ENCODE measurements around the gene CDC5L.

The CDC5L gene

DNA sequence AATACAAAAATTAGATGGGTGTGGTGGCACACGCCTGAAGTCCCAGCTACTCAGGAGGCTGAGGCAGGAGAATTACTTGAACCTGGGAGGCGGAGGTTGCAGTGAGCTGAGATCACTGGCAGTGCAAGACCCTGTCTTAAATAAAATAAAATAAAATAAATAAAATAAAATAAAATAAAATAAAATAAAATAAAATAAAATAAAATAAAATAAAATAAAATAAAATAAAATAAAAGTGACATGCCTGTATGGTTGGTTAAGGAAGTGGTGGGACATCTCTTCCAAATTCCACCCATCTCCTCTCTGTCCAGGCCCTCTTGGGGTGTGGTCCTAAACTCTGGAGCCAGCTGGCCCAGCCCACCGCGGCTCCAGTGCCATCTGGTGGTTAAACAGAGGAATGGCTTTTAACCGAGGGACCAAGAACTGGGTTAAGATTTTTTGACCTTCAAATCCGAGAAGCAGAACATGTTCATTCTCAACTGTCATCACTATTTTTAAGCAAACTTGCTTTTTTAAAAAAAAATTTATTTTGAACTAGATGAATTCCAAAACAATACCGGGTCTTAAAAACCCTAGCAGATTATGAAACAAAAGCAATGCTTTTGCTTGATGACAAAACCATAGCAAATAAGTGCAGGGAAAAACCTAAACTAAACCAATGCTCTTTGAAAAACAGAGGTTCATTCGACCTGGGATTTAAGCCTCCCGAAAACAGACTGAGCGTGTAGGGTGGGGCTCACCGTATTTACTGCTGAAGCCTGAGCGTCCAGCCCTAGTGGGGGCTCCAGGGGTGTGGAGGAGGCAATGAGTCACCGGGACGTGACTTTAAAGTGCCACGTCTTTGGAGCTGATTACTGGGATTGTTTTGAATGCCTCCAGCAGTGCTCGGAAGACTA is 68.8 kb downstream of the CDC5L start:
- DNase-seq = no peak

DNA sequence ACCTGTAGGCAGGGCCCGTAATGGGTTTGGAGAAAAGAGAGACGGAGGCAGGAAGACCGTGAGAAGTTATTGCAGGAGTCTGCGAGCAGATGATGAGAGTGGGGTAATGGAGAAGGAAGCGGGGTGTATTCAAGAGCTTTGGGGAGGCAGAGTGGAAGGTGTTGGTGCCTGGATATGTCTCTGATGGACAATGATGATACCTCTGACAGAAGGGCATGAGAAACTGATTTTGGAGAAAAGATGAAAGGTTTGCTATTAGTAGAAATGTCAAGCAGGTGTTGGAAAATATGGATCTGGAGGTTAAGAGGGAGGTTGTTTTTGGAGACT is 69.4 kb downstream of the CDC5L start:
- no peak for DNase-seq

DNA sequence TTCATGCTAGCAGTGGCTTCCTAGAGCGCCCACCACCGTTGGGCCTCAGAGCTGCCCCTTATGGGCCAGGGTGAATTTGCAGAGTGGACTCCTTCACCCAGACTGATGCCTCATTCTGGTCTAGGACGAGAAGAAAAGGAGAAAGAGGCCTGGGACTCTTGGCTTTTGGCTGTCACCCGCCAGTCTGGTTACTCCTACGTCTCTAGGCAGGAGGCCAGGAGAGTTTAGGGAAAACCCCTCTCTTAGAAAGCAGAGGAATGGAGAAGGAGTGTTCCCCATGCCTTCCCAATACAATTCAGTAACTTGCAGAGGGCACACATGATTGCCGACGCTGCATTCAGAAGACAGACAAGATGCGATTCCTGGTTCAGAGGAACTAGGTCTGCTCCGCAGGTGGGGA is 70.1 kb downstream of the CDC5L start:
- DNase-seq = no peak

DNA sequence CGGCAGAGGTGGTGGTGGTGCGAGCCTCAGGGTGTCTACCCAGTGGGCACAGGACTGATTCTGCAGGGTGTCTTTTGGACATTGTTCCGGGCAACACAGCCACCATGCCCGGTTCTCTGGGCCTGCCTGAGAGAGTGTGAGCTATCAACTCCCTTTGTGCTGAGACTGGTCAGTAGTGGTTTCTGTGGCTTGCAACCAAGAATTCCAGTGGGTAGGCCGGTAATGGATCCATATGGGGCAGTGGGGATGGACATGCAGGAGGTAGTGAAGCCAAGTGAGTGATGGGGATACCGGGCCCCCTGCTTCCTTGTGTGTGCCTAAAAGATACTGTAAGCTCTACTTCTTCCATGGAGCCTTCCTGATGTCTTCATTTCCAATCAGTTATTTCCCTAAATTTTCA is 71.0 kb downstream of the CDC5L start:
- DNase-seq = no peak

DNA sequence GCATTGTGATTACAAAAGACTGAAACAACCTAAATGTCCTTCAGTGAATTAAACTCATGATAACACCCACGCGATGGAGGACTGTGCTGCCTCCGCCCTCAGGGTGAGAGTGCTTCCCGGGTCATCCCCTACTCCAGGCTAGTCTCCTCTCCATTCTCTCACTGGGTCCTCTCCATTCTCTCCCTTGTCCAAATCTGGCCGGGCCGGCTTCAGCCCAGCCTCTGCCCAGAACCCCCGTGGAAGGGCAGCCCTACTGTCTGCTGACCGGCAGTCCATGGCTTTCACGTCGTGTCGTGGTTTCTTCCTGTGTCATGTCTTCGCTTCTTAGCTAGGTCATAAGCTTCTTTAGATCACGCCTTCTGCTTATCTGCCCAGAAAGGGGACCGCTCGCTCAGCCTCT is 74.8 kb downstream of the CDC5L start:
- DNase-seq = no peak

DNA sequence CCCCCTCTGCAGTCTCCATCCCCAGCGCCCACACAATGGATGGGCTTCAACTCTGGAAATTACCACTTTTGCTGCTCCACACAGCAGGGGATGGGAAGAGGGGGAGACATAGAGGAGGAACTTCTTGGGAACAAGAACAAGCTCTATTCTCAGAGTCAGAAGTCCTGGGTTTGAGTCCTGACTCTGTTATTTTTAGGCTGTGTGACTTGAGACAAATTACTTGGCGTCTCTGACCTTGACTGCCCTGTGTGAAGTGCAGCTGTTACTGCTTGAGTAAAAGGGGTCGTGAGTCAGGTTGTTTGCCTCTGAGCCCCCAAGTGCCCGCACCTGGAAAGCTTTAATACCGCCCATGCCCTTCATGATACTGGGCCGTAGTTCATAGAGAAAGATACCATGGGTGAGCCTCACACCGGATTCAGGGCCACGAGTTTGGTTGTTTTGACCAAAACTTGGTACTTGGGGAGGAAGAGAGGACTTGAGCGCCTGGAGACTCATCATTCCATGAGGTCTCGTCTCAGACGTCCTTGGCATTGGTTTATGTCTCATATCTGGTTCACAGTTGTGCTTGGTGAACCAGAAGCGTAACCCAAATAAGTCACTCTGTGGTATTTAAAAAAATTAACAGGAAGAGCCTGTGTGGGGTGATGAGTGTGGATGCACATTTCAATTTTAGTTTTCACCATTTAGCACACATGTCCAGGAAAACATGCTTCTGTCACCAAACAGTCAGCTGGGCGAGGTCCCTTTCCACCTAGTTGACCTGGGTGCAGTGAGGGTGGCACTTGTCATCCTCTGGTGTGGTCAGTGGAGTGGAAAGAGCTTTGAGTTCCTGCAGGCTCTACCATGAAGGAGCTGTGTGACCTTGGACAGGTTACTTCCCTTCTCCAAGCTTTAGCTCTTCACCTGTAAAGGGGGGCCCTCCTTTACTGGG is 75.6 kb downstream of the CDC5L start:
- DNase-seq = no peak

DNA sequence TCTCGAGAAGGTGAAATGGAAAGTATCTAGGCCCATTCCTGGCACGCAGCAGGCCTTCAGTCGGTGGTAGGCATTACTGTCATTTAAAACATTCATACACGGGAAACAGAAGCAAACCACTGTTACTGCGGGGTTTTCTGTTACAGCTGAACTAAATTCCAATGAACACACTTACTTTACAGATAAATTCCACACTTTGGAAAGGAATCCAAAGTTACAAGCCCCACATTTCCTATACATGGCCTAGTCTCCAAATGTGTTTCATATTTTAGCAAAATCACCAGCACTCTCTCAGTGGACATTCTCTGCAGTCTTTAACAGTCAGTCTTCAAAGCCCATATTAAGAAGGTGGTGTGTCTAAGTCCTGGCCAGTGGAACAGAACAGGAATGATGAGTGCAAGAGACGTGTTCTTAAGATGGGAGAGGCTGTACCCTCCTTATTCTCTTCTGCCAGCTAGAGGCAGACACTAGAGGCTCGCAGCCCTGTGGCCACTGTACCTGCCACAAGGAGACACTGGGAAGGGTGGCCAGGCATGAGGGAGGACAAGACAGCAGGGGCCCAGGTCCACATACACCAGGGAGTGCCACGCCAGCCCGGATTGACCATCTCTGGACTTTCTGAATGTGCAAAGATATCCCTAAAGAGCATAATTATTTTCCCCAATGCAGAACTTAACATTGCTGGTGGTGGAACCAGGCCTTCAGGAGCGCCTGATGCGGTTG is 76.4 kb downstream of the CDC5L start:
- DNase-seq = no peak

DNA sequence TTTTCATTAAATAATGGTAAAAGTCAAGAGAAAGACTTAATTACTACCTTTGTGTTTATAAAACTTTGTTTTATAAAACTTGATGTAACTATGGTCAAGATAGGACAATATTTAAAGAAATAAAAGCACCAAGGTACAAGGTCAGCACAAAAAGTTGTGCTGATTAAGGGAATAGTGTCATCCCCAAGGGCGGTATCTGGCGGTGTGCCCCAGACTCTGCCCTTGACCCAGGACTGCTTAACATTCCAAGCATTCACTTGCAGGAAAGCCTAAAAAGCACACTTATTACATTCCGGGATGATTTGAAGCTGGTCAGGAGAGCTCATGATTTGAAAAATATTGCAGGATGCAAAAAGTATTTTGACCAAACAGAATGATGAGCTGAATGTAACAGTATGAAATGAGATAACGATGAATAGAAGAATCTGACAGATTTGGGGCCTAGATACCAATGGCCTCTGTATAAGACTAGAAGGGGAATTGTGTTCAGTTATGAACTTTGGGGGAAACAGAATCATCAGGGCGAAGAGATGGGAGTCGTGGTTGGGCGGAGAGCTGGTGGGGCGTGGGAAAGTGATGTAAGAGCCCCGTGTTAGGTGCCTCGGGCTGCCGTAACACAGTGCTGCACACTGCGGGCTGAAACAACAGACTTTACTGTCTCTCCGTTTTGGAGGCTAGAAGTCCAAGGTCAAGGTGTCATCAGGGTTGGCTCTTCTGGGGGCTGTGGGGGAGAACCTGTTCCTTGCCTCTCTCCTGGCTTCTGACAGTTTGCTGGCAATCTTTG is 77.2 kb downstream of the CDC5L start:
- no peak for DNase-seq

DNA sequence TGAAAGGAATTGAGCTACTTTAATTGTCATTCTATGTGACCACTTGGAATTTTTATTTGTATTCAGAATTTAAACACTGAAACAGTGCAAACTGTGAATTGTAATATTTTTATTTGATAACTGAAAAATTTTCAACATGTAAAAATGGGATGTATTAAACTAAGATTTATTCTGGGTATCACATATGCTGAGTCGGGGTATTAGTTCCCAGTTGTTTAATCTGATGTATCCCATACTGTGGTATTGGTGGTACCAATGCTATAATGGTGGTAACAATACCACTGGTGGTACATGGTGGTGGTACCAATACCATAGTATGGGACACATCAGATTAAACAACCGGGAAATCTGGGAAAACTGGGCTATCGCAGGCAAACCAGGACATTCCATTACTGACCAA is 79.4 kb downstream of the CDC5L start:
- no peak for DNase-seq

DNA sequence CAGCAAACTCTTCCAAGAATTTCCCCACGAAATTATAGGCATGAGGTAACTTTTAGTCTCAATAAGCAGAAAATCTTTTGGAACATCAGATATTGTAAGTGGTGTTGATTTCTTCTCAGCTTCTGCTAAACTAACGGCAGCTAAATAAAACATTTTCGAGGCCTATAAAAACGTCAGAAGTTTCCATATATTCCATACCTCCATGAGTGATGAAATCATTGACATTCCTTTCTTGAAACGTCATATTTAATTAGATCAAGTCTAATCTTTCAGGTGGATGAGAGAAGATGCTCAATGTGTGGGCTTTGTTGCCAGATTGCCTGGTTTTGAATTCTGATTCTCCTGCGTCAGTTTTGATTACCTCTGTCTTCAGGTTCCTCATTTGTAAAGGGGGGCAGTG is 81.3 kb downstream of the CDC5L start:
- DNase-seq = no peak

DNA sequence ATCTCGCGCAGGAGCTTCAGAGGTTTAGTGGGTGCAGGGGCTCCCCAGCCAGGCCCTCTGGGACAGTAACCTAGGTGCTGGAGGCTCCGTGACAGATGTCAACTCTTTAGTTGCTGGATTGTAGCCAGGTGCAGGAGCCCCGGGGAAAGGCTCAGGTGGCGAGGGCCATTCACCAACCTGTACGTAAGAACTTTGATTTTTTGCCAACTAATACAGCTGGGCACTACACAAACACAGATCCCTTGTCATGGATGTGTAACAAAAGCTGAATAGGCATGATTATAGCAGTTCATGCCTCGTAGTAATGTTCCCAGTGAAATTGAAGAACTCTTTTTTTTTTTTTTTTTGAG is 82.6 kb downstream of the CDC5L start:
- no peak for DNase-seq

DNA sequence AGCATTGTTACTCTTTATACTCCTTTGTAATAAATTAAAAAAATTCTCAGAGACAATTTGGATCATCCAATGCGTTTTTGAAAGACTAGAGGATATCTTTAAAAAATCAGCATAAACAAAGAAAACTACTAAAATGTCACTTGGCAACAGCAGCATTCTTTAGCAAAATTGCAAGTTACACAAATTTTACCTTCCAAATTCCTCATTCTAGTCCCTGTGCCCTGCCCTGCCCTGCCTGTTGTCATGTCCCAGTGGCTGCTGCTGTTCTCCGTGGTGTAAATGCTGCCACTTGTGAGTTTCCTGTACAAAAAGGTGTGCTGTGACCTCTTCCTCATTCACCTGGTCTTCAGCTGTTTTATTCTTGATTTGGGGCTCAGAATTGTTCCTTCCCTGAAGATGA is 83.2 kb downstream of the CDC5L start:
- peak; percentile 17 for DNase-seq

DNA sequence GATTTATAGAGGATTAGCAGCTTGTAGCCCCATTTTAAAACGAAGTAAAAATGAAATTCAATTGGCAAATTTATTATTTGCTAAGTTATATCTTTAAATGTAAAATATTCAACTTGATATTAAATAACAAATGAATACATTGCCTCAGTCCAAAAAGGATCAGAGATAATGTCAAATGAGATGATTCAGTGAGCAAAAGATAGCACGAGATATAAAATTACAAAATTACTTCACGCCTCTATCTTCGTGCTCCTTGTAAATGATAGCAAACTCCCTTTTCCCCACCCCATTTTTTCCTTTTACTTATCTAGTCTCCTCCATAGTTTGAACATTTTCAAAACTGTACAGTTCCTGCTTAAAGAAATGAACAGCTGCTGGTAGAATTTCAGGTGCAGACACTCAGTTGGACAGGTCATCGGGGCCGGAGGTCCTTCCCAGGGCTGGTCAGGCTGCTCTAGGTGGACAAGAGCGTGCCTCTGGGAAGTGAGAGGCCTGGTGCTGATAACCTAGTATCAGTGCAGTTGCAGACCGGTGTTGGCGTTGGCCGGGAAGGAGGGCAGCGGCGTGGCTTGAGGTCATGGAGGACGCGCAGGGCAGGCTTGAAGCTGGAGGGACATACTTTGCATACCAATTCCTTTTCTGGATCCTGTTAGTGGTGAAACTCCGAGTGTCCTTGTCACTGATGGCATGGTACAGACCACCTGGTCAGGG is 83.9 kb downstream of the CDC5L start:
- DNase-seq = peak; percentile 20

DNA sequence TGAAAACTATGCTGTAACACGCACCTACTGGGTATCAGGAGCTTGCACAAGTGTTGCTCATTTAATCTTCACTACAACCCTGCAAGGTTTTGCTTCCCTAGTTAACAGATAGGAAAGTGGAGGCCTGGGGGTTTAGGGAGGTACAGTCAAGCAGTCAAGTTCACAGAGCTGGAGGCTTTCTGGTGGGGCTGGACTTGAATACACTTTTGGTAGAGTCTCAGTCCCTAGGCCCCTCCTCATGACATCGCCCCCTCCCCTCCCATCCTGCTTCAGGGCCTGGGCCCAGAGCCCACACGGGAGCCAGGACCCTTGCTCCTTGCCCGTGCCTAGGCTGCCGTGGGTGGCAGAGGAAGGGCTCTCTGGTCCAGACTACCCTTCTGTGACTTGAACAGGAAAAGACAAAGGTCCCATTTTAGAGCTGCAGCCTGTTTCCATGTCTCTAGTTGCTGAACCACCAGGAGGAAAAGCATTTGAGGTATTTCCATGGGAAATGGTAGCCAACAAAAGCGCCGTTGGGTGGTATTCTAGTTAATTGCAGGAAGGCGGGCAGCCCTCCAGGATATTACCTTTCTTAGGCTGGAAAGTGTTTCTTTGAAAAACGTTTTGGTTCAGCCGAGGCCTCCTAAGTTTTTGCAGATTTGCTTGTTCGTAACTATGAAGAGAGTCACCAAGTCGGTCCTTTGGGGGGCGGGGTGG is 84.9 kb downstream of the CDC5L start:
- peak; percentile 48 for DNase-seq

DNA sequence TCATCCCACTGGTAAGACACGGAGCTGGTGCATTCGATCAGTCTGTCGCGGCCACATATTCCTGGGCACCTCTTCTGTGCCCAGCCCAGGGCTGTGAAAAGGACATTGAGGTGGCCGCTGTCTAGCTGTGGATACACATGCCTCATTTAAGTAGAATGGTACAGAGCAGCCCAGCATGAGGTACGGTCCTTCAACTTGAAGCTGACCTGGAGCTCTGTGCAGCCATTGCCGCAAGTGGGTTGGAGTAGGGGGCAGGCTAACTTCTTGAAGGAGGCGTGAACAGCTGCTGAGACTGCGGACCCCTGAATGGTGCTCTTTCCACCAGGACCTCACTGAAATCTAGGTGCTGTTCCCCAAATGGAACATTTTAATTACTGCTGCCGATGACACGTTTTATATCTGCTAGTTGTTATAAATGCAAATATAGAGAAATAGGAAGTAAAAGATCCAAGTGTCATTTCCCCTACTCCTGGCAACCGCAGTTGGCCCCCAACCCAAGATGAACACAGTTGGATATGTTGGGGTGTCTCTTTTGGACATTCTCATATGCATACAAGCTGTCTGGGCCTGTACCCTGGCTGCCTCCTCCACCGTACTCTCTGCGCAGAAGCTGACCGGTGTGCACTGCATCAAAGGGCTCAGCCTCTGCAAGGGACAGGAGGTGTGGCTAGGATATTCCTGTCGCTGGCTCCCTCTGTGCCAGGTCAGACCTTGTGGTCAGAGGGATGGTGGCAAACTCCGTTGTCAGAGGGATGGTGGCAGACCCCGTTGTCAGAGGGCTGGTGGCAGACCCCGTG is 86.1 kb downstream of the CDC5L start:
- DNase-seq = peak; percentile 29

DNA sequence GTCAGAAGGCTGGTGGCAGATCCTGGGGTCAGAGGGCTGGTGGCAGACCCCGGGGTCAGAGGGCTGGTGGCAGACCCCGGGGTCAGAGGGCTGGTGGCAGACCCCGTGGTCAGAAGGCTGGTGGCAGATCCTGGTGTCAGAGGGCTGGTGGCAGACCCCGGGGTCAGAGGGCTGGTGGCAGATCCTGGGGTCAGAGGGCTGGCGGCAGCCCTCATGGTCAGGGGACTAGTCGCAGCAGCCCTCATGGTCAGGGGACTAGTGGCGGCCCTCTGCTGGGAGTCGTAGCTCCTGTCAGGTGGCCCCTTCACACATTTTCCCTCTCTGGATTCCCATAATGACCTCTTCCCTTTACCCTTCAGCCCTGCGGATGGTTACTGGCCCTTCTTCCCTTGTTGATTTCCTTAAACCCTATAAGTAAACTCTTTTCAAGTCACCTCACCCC is 86.7 kb downstream of the CDC5L start:
- peak; percentile 41 for DNase-seq

DNA sequence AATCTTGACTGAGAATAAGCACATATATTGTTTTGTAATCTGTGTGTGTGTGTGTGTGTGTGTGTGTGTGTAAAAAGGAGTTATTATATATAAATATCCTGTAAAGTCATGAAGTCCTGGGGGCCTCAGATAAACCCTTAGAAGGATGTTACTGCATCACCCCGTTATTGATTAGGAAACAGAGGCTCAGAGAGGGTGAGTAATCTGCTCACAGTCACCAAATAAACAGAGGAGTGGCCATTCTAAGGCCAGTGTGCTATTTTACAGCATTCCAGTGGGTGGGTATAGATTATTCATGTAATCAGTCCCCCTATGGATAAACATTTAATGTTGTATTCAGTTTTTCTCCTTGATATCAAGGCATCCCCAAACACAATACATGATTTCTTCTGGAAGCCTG is 87.1 kb downstream of the CDC5L start:
- DNase-seq = no peak

DNA sequence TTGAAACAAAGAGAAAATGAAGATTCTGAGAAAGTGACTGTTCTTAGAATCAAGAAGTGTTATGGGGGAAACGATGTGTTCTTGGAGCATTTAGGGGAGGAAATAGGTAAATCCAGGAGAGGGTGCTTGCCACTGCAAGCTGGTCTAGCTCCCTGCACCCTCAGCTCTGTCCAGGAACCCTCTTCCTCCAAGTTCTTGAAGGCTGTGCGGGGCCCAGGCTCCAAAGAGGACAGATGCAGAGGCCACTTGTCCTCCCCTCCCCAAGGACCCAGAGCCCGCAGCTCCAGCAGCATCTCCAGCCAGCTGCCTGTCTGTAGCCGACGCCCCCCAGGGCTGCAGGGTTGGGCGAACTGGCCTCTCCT is 87.9 kb downstream of the CDC5L start:
- no peak for DNase-seq

DNA sequence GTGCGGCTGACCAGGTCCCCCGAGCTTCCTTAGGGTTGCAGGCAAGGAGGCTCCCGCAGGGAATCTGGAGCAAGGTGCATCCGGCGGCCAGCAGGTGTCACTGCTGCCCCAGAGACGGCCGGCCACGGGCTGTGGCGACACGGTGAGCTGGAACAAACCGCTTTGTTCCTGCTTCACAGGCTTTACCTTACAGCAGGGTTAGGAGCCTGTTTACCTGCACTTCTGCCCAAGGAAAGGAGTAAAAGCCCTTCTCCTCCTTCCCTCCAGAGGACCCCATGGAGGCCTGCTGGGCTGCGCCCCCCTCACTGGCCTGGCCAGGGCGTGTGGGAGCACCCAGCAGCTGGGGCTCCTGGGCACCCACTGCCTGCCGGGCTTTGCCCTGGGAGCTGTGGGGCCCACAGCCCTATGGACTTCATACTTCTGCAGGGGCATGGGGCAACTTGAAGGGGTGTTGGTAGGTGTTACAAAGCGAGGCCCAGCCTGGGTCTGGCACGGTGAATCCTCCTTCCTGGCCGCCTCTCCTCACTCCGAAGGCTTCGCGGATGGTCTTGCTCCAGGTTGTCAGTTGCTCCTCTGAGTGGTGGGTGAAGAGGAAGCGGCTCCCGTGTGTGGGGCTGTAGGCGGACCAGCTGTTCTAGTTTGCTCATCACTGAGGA is 88.4 kb downstream of the CDC5L start:
- DNase-seq = peak; percentile 87

DNA sequence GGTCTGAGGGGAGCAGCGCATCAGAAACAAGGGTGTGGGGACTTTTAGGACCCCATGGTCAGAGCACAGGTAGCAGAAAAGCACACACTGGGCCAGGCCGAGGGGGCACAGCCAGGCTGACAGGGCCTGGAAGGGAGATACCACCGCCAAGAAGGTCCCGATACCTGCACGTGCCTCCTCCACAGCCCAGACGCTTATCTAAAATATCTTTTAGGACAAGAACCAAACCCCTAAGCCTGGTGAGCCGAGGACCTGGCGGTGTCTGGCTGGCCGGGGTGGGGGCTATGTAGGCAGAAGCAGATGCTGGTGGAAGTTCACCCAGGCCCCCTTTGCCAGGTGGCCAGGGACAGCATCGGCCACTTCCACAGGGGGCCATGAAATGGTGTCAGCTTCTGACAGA is 89.3 kb downstream of the CDC5L start:
- no peak for DNase-seq

All from right forelimb (tissue), 1 donor.